Non-pigmented ciliary epithelial cell (primary cell): Measurements from ENCODE around the gene L3MBTL1.
A peak's percentile ranks its signal among the peaks of the same experiment; 100 is the strongest.

Experiments
- DNase-seq: peaks from one replicate; pipeline ENCODE4 v3.0.0-alpha.2; 2010; ENCODE audit warnings: low read depth

The L3MBTL1 gene

GRCh38 chr20:43506238-43506637 is 1.3 kb upstream of the L3MBTL1 start:
- DNase-seq: no peak

GRCh38 chr20:43508106-43508505 is 609 bp downstream of the L3MBTL1 start:
- no peak for DNase-seq

GRCh38 chr20:43508604-43509040 is 1.1 kb downstream of the L3MBTL1 start:
- DNase-seq: no peak

GRCh38 chr20:43511879-43512278 is 4.4 kb downstream of the L3MBTL1 start:
- no peak for DNase-seq

- no peak for DNase-seq
Measured at GRCh38 chr20:43513372-43513930, 6.0 kb downstream of the L3MBTL1 start.

- DNase-seq: peak; percentile 95
Measured at GRCh38 chr20:43513931-43514647, 6.6 kb downstream of the L3MBTL1 start.

GRCh38 chr20:43514648-43514999 is 7.1 kb downstream of the L3MBTL1 start:
- no peak for DNase-seq

GRCh38 chr20:43515628-43516027 is 8.1 kb downstream of the L3MBTL1 start:
- no peak for DNase-seq

- no peak for DNase-seq
Measured at GRCh38 chr20:43516251-43516824, 8.8 kb downstream of the L3MBTL1 start.

GRCh38 chr20:43520074-43520630 is 12.7 kb downstream of the L3MBTL1 start:
- no peak for DNase-seq

- no peak for DNase-seq
Measured at GRCh38 chr20:43525021-43525420, 17.5 kb downstream of the L3MBTL1 start.

GRCh38 chr20:43528258-43528875 is 20.9 kb downstream of the L3MBTL1 start:
- no peak for DNase-seq

- no peak for DNase-seq
Measured at GRCh38 chr20:43529051-43529450, 21.6 kb downstream of the L3MBTL1 start.

GRCh38 chr20:43529457-43530153 is 22.1 kb downstream of the L3MBTL1 start:
- no peak for DNase-seq

GRCh38 chr20:43530321-43531090 is 23.0 kb downstream of the L3MBTL1 start:
- DNase-seq: no peak

GRCh38 chr20:43531091-43531443 is 23.6 kb downstream of the L3MBTL1 start:
- DNase-seq: no peak

- DNase-seq: no peak
Measured at GRCh38 chr20:43532416-43533055, 25.0 kb downstream of the L3MBTL1 start.

- DNase-seq: no peak
Measured at GRCh38 chr20:43533060-43533459, 25.6 kb downstream of the L3MBTL1 start.

- no peak for DNase-seq
Measured at GRCh38 chr20:43534016-43534415, 26.5 kb downstream of the L3MBTL1 start.

GRCh38 chr20:43534791-43535350 is 27.4 kb downstream of the L3MBTL1 start:
- no peak for DNase-seq
